Trophoblast cell (in vitro differentiated cells and primary cell): Measurements from ENCODE around the gene FLACC1. TPM values are rescaled to one million over a fixed set of nuclear protein-coding genes. Genes with fewer than 3 reads are reported as not detected.

Experiments
- DNase-seq, 2 donors: peaks; one replicate each; pipeline ENCODE4 v3.0.0-alpha.2; 2016
- H2AFZ ChIP-seq: 2 replicates; pipeline ENCODE4 v1.6.1; 2013; ENCODE audit warnings: low read length, moderate library complexity, mild to moderate bottlenecking; ENCODE audit not compliant: insufficient read depth, poor library complexity
- H2AK5ac ChIP-seq: 2 replicates; pipeline ENCODE4 v1.6.1; 2013; ENCODE audit warnings: mild to moderate bottlenecking, low read length
- H2BK120ac ChIP-seq: 2 replicates; pipeline ENCODE4 v1.6.1; 2013; ENCODE audit warnings: low read length, mild to moderate bottlenecking, moderate library complexity; ENCODE audit not compliant: insufficient read depth, poor library complexity
- H2BK12ac ChIP-seq: 2 replicates; pipeline ENCODE4 v1.6.1; 2013; ENCODE audit warnings: mild to moderate bottlenecking, low read length, moderate library complexity
- H2BK5ac ChIP-seq: 2 replicates; pipeline ENCODE4 v1.6.1; 2013; ENCODE audit warnings: low read length, low read depth, moderate library complexity, mild to moderate bottlenecking; ENCODE audit not compliant: poor library complexity
- H3K14ac ChIP-seq: 2 replicates; pipeline ENCODE4 v1.6.1; 2013; ENCODE audit warnings: mild to moderate bottlenecking, low read length
- H3K18ac ChIP-seq: 2 replicates; pipeline ENCODE4 v1.6.1; 2013; ENCODE audit warnings: mild to moderate bottlenecking, low read length
- H3K23ac ChIP-seq: 2 replicates; pipeline ENCODE4 v1.6.1; 2013; ENCODE audit warnings: low read length
- H3K27ac ChIP-seq: 2 replicates; pipeline ENCODE4 v1.5.1; 2013; ENCODE audit warnings: low read depth, mild to moderate bottlenecking, inconsistent platforms, low read length, moderate library complexity
- H3K27me3 ChIP-seq: 2 replicates; pipeline ENCODE4 v1.6.1; 2013; ENCODE audit warnings: inconsistent platforms, mild to moderate bottlenecking, low read length, moderate library complexity; ENCODE audit not compliant: insufficient read depth
- H3K36me3 ChIP-seq, 2 experiments: 1 replicate in 1 of 2; 2 replicates in 1 of 2; pipeline ENCODE4 v1.6.1; 2013; ENCODE audit warnings: low read length in 2 of 2, mild to moderate bottlenecking in 2 of 2, moderate library complexity in 1 of 2; ENCODE audit not compliant: insufficient read depth in 2 of 2, control insufficient read depth in 1 of 2
- H3K4ac ChIP-seq: 2 replicates; pipeline ENCODE4 v1.6.1; 2013; ENCODE audit warnings: low read depth, mild to moderate bottlenecking, low read length, moderate library complexity
- H3K4me1 ChIP-seq, 2 experiments: 1 replicate in 1 of 2; 2 replicates in 1 of 2; pipeline ENCODE4 v1.6.1; 2013; ENCODE audit warnings: low read length in 2 of 2, mild to moderate bottlenecking in 2 of 2, moderate library complexity in 1 of 2; ENCODE audit not compliant: insufficient read depth in 2 of 2, control insufficient read depth in 1 of 2
- H3K4me2 ChIP-seq: 2 replicates; pipeline ENCODE4 v1.6.1; 2013; ENCODE audit warnings: inconsistent platforms, mild to moderate bottlenecking, low read length, moderate library complexity
- H3K4me3 ChIP-seq: 2 replicates; pipeline ENCODE4 v1.5.1; 2013; ENCODE audit warnings: mild to moderate bottlenecking, low read depth, low read length, inconsistent platforms
- H3K79me1 ChIP-seq: one replicate; pipeline ENCODE4 v1.6.1; 2013; ENCODE audit warnings: low read length
- H3K79me2 ChIP-seq: 2 replicates; pipeline ENCODE4 v1.6.1; 2013; ENCODE audit warnings: low read length, mild to moderate bottlenecking; ENCODE audit not compliant: control insufficient read depth, insufficient read depth, poor library complexity
- H3K9ac ChIP-seq: 2 replicates; pipeline ENCODE4 v1.6.1; 2013; ENCODE audit warnings: mild to moderate bottlenecking, low read length
- H3K9me3 ChIP-seq: 2 replicates; pipeline ENCODE4 v1.6.1; 2013; ENCODE audit warnings: low read depth, mild to moderate bottlenecking, control low read depth, inconsistent platforms, low read length; ENCODE audit not compliant: insufficient read depth
- H4K12ac ChIP-seq: 2 replicates; pipeline ENCODE4 v1.6.1; 2013; ENCODE audit warnings: low read depth, mild to moderate bottlenecking, low read length, moderate library complexity
- H4K8ac ChIP-seq: 2 replicates; pipeline ENCODE4 v1.6.1; 2013; ENCODE audit warnings: low read depth, mild to moderate bottlenecking, low read length, moderate library complexity
- H4K91ac ChIP-seq: one replicate; pipeline ENCODE4 v1.6.1; 2013; ENCODE audit warnings: low read depth, mild to moderate bottlenecking, low read length, moderate library complexity
- WGBS: extraction: QIAGEN DNeasy Blood & Tissue Kit; methylation state at CpG from one replicate; pipeline ENCODE4 v1.1.7; 2013; ENCODE audit warnings: missing lambda C conversion rate; ENCODE audit not compliant: insufficient read length, insufficient coverage; ENCODE audit errors: extremely low coverage; 5-methylcytosine and 5-hydroxymethylcytosine counted together
- polyA plus RNA-seq: library from polyadenylated mRNA; stranded (reverse); fragments of 200-250 nt; gene quantifications from 2 replicates; pipeline ENCODE4 v1.2.3, GENCODE V29; 2013

FLACC1 gene
- 0.25 and 0.55 TPM in 2 replicates for polyA plus RNA-seq

- Histone ChIP-seq H3K27me3 (no peaks in the 10 kb centered on the region), H3K4me2 (no peak within 1 kb of the TSS), H3K18ac (no peak within 1 kb of the TSS), H3K23ac (no peak within 1 kb of the TSS), H2AK5ac (no peak within 1 kb of the TSS), H2BK12ac (peak within 1 kb of the TSS; percentile 68), H3K27ac (no peak within 1 kb of the TSS), H3K36me3 (no peaks in the 10 kb centered on the region), H2BK120ac (no peak within 1 kb of the TSS), H2BK5ac (no peak within 1 kb of the TSS), H3K14ac (no peak within 1 kb of the TSS), H3K4ac (no peak within 1 kb of the TSS), H3K79me1 (no peaks in the 10 kb centered on the region), H3K9me3 (no peaks in the 10 kb centered on the region), H4K91ac (no peak within 1 kb of the TSS), H3K9ac (no peak within 1 kb of the TSS), H2AFZ (no peak within 1 kb of the TSS), H4K12ac (no peak within 1 kb of the TSS), H3K4me1 (peaks cover 0 to 4% of the 10 kb centered on the region in 2 experiments), H4K8ac (no peak within 1 kb of the TSS), H3K79me2 (no peaks in the 10 kb centered on the region), H3K4me3 (no peak within 1 kb of the TSS)
- DNase-seq: peak; percentile 47 to 90
- no CpG with 5 or more reads among the region's 1 CpG for WGBS
Observed at GRCh38 chr2:201357221-201357620, at the start of gene FLACC1. Gene FLACC1, minus strand, starts transcription at chr2:201357345. Its CDS starts 5,941 bp downstream, at chr2:201351404.

GRCh38 chr2:201406077-201406662, 49.0 kb upstream of the FLACC1 start:
- Histone ChIP-seq H2BK12ac (no peak overlapping the region), H2AK5ac (no peak overlapping the region), H3K4me2 (no peak overlapping the region), H3K27me3 (no peaks in the 10 kb centered on the region), H3K18ac (no peak overlapping the region), H3K79me2 (no peaks in the 10 kb centered on the region), H3K23ac (no peak overlapping the region), H3K4me1 (no peaks in the 10 kb centered on the region), H2BK120ac (no peak overlapping the region), H4K8ac (no peak overlapping the region), H3K79me1 (no peaks in the 10 kb centered on the region), H4K12ac (no peak overlapping the region), H3K9ac (no peak overlapping the region), H2AFZ (no peak overlapping the region), H3K36me3 (no peaks in the 10 kb centered on the region), H4K91ac (no peak overlapping the region), H2BK5ac (no peak overlapping the region), H3K9me3 (no peaks in the 10 kb centered on the region), H3K27ac (no peak overlapping the region), H3K4ac (no peak overlapping the region), H3K4me3 (no peak overlapping the region), H3K14ac (no peak overlapping the region)
- no CpG with 5 or more reads among the region's 3 CpGs for WGBS
- no peak for DNase-seq

GRCh38 chr2:201404699-201405280, 47.6 kb upstream of the FLACC1 start:
- WGBS: no CpG with 5 or more reads among the region's 3 CpGs
- no peak overlapping the region for H4K8ac ChIP-seq
- no peak overlapping the region for H3K9ac ChIP-seq

GRCh38 chr2:201403880-201404279, 46.7 kb upstream of the FLACC1 start:
- H2BK12ac ChIP-seq: no peak overlapping the region
- no peak overlapping the region for H3K4me2 ChIP-seq
- no peak overlapping the region for H2BK5ac ChIP-seq
- no peak overlapping the region for H3K18ac ChIP-seq
- no CpG with 5 or more reads among the region's 3 CpGs for WGBS
- H2AFZ ChIP-seq: no peak overlapping the region
- H3K79me2 ChIP-seq: no peaks in the 10 kb centered on the region
- H3K27ac ChIP-seq: no peak overlapping the region
- no peak overlapping the region for H3K4ac ChIP-seq
- no peak overlapping the region for H4K8ac ChIP-seq
- no peak overlapping the region for H2BK120ac ChIP-seq
- H4K12ac ChIP-seq: no peak overlapping the region
- no peaks in the 10 kb centered on the region for H3K4me1 ChIP-seq
- no peak overlapping the region for H3K4me3 ChIP-seq
- H3K14ac ChIP-seq: no peak overlapping the region
- H3K9ac ChIP-seq: no peak overlapping the region
- no peaks in the 10 kb centered on the region for H3K36me3 ChIP-seq
- no peak overlapping the region for H2AK5ac ChIP-seq
- no peak overlapping the region for H4K91ac ChIP-seq
- no peaks in the 10 kb centered on the region for H3K79me1 ChIP-seq
- no peaks in the 10 kb centered on the region for H3K9me3 ChIP-seq
- H3K27me3 ChIP-seq: no peaks in the 10 kb centered on the region
- no peak overlapping the region for H3K23ac ChIP-seq
- peak in 1 of 2 donors; percentile 64 for DNase-seq

More at GRCh38 chr2:201404699-201405280, 47.6 kb upstream of the FLACC1 start:
- Histone ChIP-seq H2BK120ac (no peak overlapping the region), H2BK12ac (no peak overlapping the region), H3K4me2 (no peak overlapping the region), H3K36me3 (no peaks in the 10 kb centered on the region), H3K18ac (no peak overlapping the region), H3K9me3 (no peaks in the 10 kb centered on the region), H2BK5ac (no peak overlapping the region), H3K23ac (no peak overlapping the region), H2AK5ac (no peak overlapping the region), H3K4me3 (no peak overlapping the region), H3K4me1 (no peaks in the 10 kb centered on the region), H4K12ac (no peak overlapping the region), H3K14ac (no peak overlapping the region), H3K27me3 (no peaks in the 10 kb centered on the region), H3K4ac (no peak overlapping the region), H4K91ac (no peak overlapping the region), H2AFZ (no peak overlapping the region), H3K79me1 (no peaks in the 10 kb centered on the region), H3K79me2 (no peaks in the 10 kb centered on the region), H3K27ac (no peak overlapping the region)
- no peak for DNase-seq
